Activated naive CD4-positive, alpha-beta T cell treated with anti-CD3 and anti-CD28 coated beads for 36 hours (primary cell): ENCODE results near the gene TUBGCP4. TPM values are rescaled to one million over a fixed set of nuclear protein-coding genes. Genes with fewer than 3 reads are reported as not detected.
A peak's percentile ranks its signal among the peaks of the same experiment; 100 is the strongest.

Experiments
- CTCF ChIA-PET: fragments of 350-600 bp; sonication (Branson Sonifier 250); formaldehyde crosslinking; loops from one replicate; lab custom pipeline; 2021; ENCODE audit warnings: antibody characterized with exemption; lab: Charles Lee
- DNase-seq: peaks from one replicate; pipeline ENCODE4 v3.0.0-alpha.2; 2020
- H3K27ac Mint-ChIP-seq: one replicate; pipeline ENCODE4 v1.8.0; 2021; ENCODE audit warnings: mild to moderate bottlenecking, mixed read lengths
- H3K27me3 Mint-ChIP-seq: one replicate; pipeline ENCODE4 v1.8.0; 2021; ENCODE audit warnings: low read depth, mixed read lengths
- H3K36me3 Mint-ChIP-seq: one replicate; pipeline ENCODE4 v1.8.0; 2021; ENCODE audit warnings: low read depth, mixed read lengths
- H3K4me1 Mint-ChIP-seq: one replicate; pipeline ENCODE4 v1.8.0; 2021; ENCODE audit warnings: low read depth, mixed read lengths
- H3K4me3 Mint-ChIP-seq: one replicate; pipeline ENCODE4 v1.8.0; 2021; ENCODE audit warnings: mild to moderate bottlenecking, moderate library complexity, mixed read lengths
- H3K9me3 Mint-ChIP-seq: one replicate; pipeline ENCODE4 v1.8.0; 2021; ENCODE audit warnings: mixed read lengths
- intact Hi-C: fragments of 100-400 bp; cut with micrococcal nuclease; formaldehyde crosslinking; loops from one replicate; pipeline ENCODE4 v1.15.1; 2023
- total RNA-seq, 2 experiments: library from RNA; stranded (reverse); gene quantifications; one replicate each; pipeline ENCODE4 v1.2.3, GENCODE V29; 2021

Gene TUBGCP4, protein sequence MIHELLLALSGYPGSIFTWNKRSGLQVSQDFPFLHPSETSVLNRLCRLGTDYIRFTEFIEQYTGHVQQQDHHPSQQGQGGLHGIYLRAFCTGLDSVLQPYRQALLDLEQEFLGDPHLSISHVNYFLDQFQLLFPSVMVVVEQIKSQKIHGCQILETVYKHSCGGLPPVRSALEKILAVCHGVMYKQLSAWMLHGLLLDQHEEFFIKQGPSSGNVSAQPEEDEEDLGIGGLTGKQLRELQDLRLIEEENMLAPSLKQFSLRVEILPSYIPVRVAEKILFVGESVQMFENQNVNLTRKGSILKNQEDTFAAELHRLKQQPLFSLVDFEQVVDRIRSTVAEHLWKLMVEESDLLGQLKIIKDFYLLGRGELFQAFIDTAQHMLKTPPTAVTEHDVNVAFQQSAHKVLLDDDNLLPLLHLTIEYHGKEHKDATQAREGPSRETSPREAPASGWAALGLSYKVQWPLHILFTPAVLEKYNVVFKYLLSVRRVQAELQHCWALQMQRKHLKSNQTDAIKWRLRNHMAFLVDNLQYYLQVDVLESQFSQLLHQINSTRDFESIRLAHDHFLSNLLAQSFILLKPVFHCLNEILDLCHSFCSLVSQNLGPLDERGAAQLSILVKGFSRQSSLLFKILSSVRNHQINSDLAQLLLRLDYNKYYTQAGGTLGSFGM
- 10 to 100 TPM; 34.5 to 35.3 TPM for total RNA-seq

DNA sequence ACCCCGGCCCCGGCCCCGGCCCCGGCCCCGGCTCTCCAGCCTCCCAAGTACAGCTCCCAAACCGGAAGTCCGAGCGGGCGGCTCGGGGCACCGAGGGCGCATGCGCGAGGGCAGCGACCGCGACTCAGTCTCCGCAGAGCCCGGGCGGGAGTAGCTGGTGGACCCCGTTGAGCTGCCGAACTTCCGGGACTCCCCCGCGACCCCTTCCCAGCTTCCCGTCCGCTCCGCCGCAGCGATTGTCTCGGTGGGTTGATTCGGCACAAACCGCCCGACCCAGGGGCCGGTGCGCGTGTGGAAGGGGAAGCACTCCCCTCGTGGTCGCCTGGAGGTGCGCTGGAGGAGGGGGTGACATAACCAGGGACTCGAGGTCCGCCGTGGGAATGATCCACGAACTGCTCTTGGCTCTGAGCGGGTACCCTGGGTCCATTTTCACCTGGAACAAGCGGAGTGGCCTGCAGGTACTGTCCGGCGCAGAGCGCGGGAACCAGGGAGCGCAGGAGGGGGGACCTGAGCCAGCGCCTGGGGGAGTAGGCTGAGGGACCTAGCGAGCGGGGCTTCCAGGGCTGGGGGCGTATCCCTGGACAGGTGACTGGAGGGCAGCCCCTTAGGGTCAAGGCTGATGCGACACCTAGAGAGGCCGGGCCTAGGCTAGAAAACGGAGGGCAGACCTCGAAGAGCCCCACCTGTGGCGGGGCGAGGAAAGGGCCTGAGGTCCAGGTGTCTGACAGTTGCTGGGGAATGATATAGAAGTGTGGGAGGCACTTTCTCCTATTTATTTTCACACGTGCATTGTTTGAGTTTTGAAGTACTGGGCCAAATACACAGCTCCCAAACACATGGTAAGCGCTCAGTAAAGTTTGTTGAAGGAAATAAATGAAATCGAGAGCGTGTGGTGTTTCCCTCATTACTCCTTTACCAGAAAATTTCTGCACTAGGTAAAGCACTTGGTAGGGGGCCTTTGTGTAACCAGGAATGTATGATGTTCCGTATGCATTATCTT lies at the start of gene TUBGCP4, which contains the start of gene ZSCAN29:
TUBGCP4 (plus strand) TSS at position 127 of the 1,000 bp plus-strand sequence; CDS start at position 381, 254 bp downstream.
ZSCAN29 (minus strand) TSS at position 69 of the 1,000 bp plus-strand sequence. CDS start 1,130 bp downstream, outside the sequence.
- peak; percentile 76 for DNase-seq
- CTCF ChIA-PET = interaction anchor here (0.6 to 1.4 kb wide), 5 partner anchors 19 to 146 kb away, joined by 3 to 4 read pairs (median 3); no protein-coding TSS in a partner anchor
- Mint-ChIP-seq H3K4me1 (peaks cover 42% of the 10 kb centered on the region), H3K27me3 (no peaks in the 10 kb centered on the region), H3K27ac (peak within 1 kb of the TSS; percentile 76), H3K9me3 (peaks cover 20% of the 10 kb centered on the region), H3K4me3 (peak within 1 kb of the TSS; percentile 87), H3K36me3 (peaks cover 42% of the 10 kb centered on the region)
- intact Hi-C loops = loop anchor here (1.0 to 5.0 kb wide), 2 partner anchors 41 to 141 kb away; partner anchors contain the start of gene LCMT2

DNA sequence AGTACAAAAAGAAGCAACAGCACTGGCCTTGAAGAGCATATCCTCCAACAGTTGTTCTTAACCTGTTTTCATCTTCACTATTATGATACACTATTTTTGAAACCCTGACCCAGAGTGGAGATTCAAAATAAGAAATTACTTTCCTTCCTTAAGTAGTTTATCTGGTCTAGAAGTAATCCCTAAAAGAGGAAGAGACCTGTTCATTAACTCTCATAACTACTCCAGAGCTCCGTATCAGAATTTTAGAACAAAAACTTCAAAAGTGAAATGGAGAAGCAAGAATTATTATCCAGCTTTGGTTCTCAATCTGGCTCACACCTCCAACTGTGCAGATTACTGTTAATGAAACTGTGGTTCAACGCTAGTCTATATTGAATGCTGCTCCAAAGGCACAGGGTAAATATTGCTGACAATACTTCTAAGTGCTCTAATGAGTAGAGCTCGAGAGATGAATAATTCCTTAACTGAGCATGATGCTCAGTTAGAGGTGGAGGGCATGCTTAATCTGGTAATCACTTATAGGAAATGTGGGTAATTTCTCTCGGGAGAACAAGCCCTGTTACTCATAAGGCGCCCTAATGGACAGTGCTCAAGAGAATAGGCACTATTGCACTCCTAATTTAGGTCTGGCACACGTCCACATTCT lies 45.7 kb upstream of the TUBGCP4 start:
- H3K36me3 Mint-ChIP-seq = peaks cover 23% of the 10 kb centered on the region
- CTCF ChIA-PET = no interaction called here
- H3K9me3 Mint-ChIP-seq = no peaks in the 10 kb centered on the region
- H3K4me1 Mint-ChIP-seq = peaks cover 19% of the 10 kb centered on the region
- intact Hi-C loops = no loop called here
- H3K27ac Mint-ChIP-seq = no peak overlapping the region
- no peaks in the 10 kb centered on the region for H3K27me3 Mint-ChIP-seq
- DNase-seq = no peak
- H3K4me3 Mint-ChIP-seq = no peak overlapping the region

DNA sequence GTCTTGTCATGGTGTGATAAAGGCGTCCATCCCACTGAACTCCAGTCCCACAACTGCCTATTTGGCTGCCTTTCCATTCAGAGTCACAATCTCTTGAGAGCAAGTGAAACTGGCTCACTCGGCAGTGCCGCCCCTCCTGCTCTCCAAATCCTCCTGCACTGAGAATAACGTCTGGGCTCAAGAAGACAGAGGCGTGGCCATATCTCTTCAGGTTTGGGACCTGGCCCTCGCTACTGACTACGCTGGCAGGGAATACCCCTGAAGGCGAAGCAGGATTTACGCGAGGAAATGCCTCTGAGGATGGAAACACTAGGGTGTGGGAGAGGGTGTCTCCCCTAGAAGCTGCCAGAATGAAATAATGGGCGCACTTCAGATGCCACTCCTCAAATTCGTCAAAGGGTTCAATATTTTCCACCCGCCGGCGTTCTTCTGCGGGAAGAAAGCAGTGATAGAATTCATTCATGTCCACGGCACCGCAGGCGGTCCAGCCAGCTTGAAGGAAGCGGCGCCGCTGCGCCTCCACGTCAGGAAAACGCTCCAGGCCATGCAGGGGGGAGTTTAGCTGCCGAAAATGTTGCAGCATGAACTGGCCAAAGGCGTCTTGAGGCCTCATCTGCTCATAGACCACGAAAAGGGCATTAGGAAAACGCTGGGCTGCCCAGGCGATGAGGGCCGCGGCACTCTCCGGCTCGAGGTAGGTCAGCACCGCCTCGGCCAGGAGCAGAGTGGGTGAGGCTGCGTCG lies 41.5 kb upstream of the TUBGCP4 start:
- Mint-ChIP-seq H3K36me3 (peaks cover 34% of the 10 kb centered on the region), H3K9me3 (no peaks in the 10 kb centered on the region), H3K4me1 (peaks cover 28% of the 10 kb centered on the region), H3K4me3 (peak overlapping the region; percentile 95), H3K27me3 (no peaks in the 10 kb centered on the region), H3K27ac (peak overlapping the region; percentile 97)
- peak; percentile 12 for DNase-seq
- CTCF ChIA-PET = interaction anchor here (0.6 kb wide), 1 partner anchor 412 kb away, joined by 3 read pairs; no protein-coding TSS in a partner anchor
- intact Hi-C loops = loop anchor here (1.0 kb wide), 2 partner anchors 181 to 420 kb away; no protein-coding TSS in a partner anchor

DNA sequence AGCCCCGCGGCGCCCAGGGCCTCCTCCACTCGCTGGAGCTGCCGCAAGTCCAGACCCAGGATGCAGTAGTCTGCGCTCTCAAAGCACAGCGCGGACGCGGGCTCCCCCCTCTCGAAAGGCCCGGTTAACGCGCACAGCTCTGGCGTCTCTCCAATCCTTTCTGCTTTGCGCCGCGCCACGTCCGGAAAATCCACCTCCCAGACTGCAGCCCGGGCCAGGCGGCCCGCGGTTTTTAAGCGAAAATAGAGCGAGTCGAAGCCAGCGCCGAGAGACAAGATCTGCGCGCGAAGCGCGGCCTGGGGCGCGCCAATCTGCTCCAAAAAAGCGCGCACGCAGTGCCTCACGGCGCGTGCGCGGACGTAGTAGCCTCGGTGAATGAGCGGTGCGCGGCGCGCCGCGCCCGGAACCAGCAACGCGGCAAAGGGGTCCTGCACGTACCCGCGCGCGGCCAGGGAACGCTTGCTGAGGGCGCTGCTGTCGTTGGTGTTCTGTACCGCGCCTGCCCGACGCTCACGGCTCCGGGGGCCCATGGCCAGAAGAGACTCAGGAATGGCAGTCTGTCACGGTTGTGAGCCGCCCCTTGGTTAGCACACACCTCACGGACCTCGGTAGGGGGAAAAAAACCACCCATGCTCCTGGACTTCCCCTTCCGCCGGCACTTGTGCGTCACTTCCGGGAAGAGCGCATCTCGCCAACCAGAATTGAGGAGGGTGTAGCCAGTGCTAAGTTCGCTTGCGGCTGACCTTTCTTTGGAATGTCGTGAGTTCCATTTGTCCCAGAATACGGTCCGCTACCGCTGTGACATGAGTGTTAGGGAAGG lies 40.7 kb upstream of the TUBGCP4 start, which contains the start of gene LCMT2:
LCMT2 (minus strand) TSS at position 614 of the 820 bp plus-strand sequence; CDS start at position 530, 84 bp downstream.
- intact Hi-C loops = loop anchor here (1.0 to 2.0 kb wide), 5 partner anchors 41 to 419 kb away; partner anchors contain the start of genes CCNDBP1, TUBGCP4, UBR1 and ZSCAN29
- no peaks in the 10 kb centered on the region for H3K9me3 Mint-ChIP-seq
- peak within 1 kb of the TSS; percentile 95 for H3K4me3 Mint-ChIP-seq
- CTCF ChIA-PET = interaction anchor here (0.6 kb wide), 1 partner anchor 413 kb away, joined by 3 read pairs; no protein-coding TSS in a partner anchor
- peak; percentile 93 for DNase-seq
- peaks cover 28% of the 10 kb centered on the region for H3K4me1 Mint-ChIP-seq
- H3K27ac Mint-ChIP-seq = peak within 1 kb of the TSS; percentile 97
- H3K36me3 Mint-ChIP-seq = peaks cover 37% of the 10 kb centered on the region
- no peaks in the 10 kb centered on the region for H3K27me3 Mint-ChIP-seq

DNA sequence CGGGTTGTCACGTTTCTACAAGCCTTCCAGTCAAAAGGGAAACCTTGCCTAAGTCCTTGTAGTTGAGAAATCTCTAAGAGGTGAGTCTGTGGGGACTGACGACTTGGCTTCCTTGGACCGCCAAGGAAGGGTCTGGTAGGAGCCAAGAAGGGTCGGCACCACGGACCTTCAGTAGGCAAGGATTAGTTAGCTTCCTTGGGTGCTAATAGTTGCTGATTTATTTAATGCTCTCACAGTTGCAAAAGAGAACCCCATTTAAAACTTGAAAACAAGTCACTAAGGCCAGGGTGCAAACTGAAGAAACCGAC lies 40.2 kb upstream of the TUBGCP4 start:
- CTCF ChIA-PET = no interaction called here
- H3K4me3 Mint-ChIP-seq = peak overlapping the region; percentile 95
- intact Hi-C loops = loop anchor here (1.0 to 2.0 kb wide), 3 partner anchors 41 to 224 kb away; partner anchors contain the start of genes CCNDBP1, TUBGCP4, UBR1 and ZSCAN29
- H3K27me3 Mint-ChIP-seq = no peaks in the 10 kb centered on the region
- peak overlapping the region; percentile 97 for H3K27ac Mint-ChIP-seq
- DNase-seq = no peak
- H3K4me1 Mint-ChIP-seq = peaks cover 28% of the 10 kb centered on the region
- H3K9me3 Mint-ChIP-seq = no peaks in the 10 kb centered on the region
- peaks cover 37% of the 10 kb centered on the region for H3K36me3 Mint-ChIP-seq

DNA sequence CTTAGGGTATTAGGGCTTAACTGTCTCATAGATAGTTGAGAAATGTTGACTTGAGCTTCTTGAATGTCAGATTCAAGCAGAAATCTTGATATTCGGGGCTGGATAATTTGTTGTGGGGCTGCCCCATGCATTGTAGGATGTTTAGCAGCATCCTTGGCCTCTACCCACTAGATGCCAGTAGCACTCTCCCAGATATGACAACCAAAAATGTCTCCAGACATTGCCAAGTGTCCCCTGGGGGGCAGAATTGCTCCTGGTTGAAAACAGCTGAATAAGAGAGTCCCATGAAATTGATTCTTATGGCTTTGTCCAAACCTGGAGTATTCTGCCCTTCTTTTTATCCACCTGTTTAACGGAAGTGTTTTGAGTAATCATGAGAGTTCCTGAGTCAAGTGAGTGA lies 24.6 kb upstream of the TUBGCP4 start:
- no peak overlapping the region for H3K4me3 Mint-ChIP-seq
- no peaks in the 10 kb centered on the region for H3K27me3 Mint-ChIP-seq
- CTCF ChIA-PET = interaction anchor here (1.3 kb wide), 1 partner anchor 61 kb away, joined by 3 read pairs; no protein-coding TSS in a partner anchor
- no peaks in the 10 kb centered on the region for H3K4me1 Mint-ChIP-seq
- no peak overlapping the region for H3K27ac Mint-ChIP-seq
- intact Hi-C loops = no loop called here
- peak; percentile 44 for DNase-seq
- no peaks in the 10 kb centered on the region for H3K9me3 Mint-ChIP-seq
- H3K36me3 Mint-ChIP-seq = peaks cover 13% of the 10 kb centered on the region

DNA sequence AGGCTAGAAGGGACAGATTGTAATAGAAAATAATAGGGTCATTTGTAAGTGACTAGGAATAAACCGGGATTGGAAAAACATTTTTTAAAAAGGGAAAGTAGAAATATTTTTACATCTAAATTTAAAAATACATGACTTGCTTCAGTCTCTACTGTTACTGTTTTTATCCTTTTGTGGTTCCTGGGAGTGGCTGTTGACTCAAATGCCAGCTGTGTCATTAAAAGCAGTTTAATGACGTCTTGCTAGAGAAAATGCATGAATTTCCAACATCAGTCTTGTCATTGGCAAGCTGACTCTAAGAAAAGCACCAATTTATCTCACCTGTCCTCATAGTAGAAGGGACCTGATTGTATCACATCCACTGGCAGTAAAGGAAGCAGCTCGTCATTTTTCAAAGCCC lies 23.8 kb upstream of the TUBGCP4 start:
- Mint-ChIP-seq H3K9me3 (no peaks in the 10 kb centered on the region), H3K4me1 (no peaks in the 10 kb centered on the region), H3K27me3 (no peaks in the 10 kb centered on the region), H3K4me3 (no peak overlapping the region), H3K36me3 (peaks cover 13% of the 10 kb centered on the region), H3K27ac (no peak overlapping the region)
- CTCF ChIA-PET = interaction anchor here (0.6 to 1.3 kb wide), 2 partner anchors 62 to 66 kb away, joined by 3 read pairs; no protein-coding TSS in a partner anchor
- no peak for DNase-seq
- intact Hi-C loops = no loop called here

DNA sequence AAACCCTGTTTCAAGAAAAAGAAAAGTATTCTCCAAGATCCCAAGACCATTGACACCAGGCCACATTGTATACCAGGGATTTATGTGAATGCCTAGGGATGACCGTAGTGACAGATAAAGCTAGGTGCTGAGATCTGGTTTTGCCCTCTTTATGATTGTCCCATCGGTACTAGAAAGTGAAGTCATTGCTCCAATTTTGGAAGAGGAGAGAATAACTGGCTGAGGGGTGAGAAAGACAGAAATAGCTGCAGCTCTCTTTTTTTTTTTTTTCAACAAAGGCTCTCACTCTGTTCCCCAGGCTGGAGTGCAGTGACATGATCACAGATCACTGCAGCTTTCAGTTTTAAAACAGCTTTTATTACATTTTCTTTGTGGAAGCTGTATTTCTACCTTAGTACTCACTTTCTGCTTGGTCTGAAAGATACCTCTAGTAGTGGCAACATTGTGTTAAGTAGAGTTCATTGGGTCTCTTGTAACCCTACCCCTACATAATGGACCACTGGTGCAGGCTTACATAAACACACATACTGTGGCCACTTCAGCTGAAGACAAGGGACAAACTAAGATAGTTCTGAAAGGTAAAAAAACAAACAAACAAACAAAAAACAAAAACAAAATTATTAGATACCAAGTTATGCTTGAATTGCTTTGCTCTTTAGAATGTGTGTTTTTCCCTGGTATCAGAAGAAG lies 18.1 kb upstream of the TUBGCP4 start:
- Mint-ChIP-seq H3K4me3 (no peak overlapping the region), H3K36me3 (peaks cover 25% of the 10 kb centered on the region), H3K27ac (no peak overlapping the region), H3K27me3 (no peaks in the 10 kb centered on the region), H3K4me1 (peaks cover 6% of the 10 kb centered on the region), H3K9me3 (peaks cover 2% of the 10 kb centered on the region)
- CTCF ChIA-PET = interaction anchor here (1.1 to 2.4 kb wide), 3 partner anchors 9 to 23 kb away, joined by 3 to 6 read pairs (median 6); no protein-coding TSS in a partner anchor
- DNase-seq = no peak
- intact Hi-C loops = no loop called here

DNA sequence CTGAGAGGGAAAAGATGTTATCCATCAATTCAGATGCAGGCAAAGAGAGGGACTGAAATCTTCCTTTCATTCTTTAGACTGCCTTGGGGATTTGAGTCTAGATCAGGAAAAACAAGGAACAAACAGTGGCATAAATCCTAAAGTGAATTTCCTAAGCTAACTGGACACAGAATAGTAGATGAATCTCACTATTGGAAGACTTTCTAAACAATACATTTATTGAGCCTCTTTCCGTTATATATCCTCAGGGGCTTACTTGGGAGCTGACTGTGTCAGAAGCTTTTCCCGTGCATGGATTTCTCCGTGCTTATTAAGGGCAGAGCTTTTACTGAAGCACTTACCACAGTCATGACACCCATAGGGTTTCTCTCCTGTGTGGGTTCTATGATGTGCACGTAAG lies 10.1 kb upstream of the TUBGCP4 start:
- DNase-seq = no peak
- Mint-ChIP-seq H3K36me3 (peaks cover 84% of the 10 kb centered on the region), H3K4me3 (no peak overlapping the region), H3K4me1 (no peaks in the 10 kb centered on the region), H3K27me3 (no peaks in the 10 kb centered on the region), H3K9me3 (peaks cover 54% of the 10 kb centered on the region), H3K27ac (no peak overlapping the region)
- intact Hi-C loops = no loop called here
- CTCF ChIA-PET = interaction anchor here (2.1 kb wide), 1 partner anchor 15 kb away, joined by 5 read pairs; no protein-coding TSS in a partner anchor
